GM18870 (cell line): ENCODE measurements around the gene FOXP2.
"Not testable (repeated sequence)": the region's sequence is repeated elsewhere in the genome, so short reads cannot be mapped to it uniquely, and the experiment has no call there.

Source experiments
- ATAC-seq: cut with Tn5 transposase; IDR thresholded peaks from one replicate; pipeline ENCODE4 v1.9.1; 2021; ENCODE audit warnings: moderate library complexity; ENCODE audit not compliant: unreplicated experiment

FOXP2 gene

DNA sequence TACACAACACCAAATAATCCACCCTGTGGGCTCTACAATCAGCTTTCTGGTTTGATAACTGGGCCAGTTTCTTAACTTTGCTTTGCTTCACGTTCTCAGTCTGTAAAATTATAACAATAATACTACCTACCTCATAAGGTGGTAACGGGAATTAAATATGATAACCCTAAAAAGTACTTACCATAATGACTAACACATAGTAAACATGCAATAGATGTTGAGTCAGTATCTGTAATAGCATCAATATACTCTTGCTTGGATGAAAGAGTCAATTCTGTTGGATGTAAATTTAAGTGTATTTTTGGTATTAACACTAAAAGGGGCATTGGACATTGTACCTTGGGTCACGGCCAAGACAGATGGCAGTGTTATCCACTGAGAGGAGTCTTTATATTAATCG, 160.5 kb downstream of the FOXP2 start:
- no peak for ATAC-seq

GRCh38 chr7:114580963-114581362, 166.3 kb downstream of the FOXP2 start:
- ATAC-seq, result not testable (repeated sequence)

GRCh38 chr7:114588506-114588905, 173.9 kb downstream of the FOXP2 start:
- no peak for ATAC-seq

- ATAC-seq, result no peak
These were observed 174.8 kb downstream of the FOXP2 start for GRCh38 chr7:114589436-114589835.

DNA sequence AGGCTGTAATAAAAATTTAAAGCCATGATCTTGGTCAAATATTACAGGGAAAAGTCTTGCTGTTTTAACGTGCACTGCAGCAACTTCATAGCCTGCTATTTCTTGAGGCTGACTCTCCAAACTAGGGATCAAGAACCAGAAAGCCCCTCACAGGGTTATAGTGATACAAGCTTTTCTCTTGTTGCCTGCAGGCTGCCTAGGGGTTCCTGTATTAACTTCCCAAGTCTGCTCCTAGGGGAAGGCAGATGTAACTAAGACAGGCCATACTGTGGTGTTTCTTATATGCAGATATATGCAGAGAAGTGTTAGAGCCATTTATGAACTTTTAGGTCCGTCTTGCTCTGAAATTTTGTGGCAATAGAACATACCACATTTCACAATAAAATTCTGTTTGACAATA, 175.7 kb downstream of the FOXP2 start:
- ATAC-seq, result no peak

GRCh38 chr7:114598946-114599345, 184.3 kb downstream of the FOXP2 start:
- no peak for ATAC-seq

- no peak for ATAC-seq
These were observed 191.5 kb downstream of the FOXP2 start for GRCh38 chr7:114606100-114606499.

- ATAC-seq, result not testable (repeated sequence)
These were observed 194.2 kb downstream of the FOXP2 start for GRCh38 chr7:114608822-114609221.

GRCh38 chr7:114620208-114620607, 205.6 kb downstream of the FOXP2 start:
- ATAC-seq, result no peak

DNA sequence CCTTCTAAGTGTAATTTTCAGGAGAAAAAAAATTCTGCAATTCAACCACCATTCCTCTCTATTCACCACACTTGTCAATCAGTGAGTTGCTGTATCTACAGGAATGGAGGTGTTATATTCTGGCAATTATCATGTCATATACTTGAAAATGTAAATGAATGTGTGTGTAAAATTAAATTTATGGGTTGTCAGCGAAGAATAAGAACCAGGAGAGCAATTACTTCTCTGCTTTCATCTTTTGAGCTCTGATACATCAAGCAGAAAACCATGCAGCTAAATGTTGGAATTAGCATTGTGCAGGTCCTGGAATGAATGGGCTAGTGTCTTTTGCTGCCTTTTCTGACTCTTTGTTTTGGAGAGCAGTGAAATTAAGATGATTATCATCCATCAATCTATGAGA, 207.6 kb downstream of the FOXP2 start:
- no peak for ATAC-seq

GRCh38 chr7:114623146-114623545, 208.5 kb downstream of the FOXP2 start:
- ATAC-seq, result no peak

DNA sequence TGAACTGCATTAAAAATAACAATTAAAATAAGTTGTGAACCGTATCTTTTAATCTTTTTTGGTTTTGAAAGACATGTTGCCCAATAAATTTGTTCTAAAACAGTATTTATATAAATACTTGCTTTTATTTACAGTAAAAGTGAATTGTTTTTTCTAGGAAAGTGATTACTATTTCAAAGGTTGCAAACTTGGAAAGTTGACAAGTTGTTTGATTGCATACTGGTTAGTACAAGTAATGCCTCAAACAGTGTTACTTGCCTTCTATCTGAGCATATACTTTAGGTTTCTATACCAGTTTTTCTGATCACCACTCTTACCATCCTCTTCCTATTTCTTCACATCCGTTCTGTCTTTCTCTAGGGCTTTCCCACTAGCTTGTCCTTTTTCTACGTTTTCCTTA, 212.6 kb downstream of the FOXP2 start:
- no peak for ATAC-seq

- ATAC-seq, result no peak
These were observed 213.7 kb downstream of the FOXP2 start for GRCh38 chr7:114628362-114628761.

- no peak for ATAC-seq
These were observed 215.1 kb downstream of the FOXP2 start for GRCh38 chr7:114629762-114630161.

- ATAC-seq, result no peak
These were observed 215.8 kb downstream of the FOXP2 start for GRCh38 chr7:114630201-114630990.

DNA sequence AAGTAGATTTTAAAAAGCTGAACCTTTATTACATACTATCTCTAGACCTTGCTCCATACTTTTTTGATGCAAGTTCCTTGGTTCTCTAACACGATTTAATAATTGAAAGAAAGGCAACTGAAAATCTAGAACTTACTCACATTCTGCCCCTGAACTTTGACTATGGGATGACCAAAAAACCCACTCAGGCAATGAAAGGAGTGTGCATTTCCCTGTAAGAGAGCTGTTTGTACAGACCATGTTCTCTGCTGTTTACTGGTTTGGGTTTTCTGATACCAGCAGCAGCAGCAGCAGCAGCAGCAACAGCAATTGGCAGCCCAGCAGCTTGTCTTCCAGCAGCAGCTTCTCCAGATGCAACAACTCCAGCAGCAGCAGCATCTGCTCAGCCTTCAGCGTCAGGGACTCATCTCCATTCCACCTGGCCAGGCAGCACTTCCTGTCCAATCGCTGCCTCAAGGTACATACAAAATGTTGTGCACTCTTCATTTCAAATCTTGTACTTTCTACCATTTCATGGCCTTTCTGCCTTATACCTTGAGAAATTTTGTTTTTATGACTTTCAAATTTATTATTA, 216.7 kb downstream of the FOXP2 start:
- no peak for ATAC-seq

GRCh38 chr7:114639451-114639850, 224.8 kb downstream of the FOXP2 start:
- ATAC-seq, result no peak

DNA sequence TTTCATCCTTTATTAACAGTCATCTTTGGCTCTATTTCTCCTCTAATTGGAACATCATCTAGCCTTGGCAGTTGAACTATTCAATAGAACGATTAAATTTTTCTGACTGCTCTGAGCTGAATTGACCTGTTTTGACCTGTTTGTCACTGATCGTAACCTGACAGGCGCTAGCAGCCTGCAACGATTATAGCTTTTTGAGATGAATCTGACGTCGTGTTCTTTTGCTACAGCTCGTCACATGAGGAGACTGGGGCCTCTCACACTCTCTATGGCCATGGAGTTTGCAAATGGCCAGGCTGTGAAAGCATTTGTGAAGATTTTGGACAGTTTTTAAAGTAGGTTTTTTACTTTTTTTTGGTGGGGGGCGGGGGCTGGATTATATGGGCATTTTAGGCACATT, 229.8 kb downstream of the FOXP2 start:
- no peak for ATAC-seq

GRCh38 chr7:114645451-114645850, 230.8 kb downstream of the FOXP2 start:
- no peak for ATAC-seq

DNA sequence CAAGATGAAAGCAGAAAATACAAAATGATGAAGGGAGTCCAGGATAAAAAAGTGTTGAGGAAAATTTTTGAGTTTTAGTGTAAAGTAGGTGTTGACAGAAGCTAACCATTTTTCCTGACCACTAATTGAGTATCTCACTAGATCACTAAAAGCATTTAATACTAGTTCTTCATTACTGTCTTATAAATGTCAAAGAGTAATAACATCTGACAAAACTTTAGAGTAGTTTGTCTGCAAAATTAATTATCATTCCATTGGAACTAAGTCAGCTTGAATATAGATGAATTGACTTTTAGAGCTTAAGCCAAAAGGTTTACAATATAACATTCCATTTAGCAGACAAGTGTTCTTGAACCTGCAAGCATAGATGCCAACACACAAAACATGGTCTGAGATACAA, 232.9 kb downstream of the FOXP2 start:
- ATAC-seq, result no peak

- no peak for ATAC-seq
These were observed 233.5 kb downstream of the FOXP2 start for GRCh38 chr7:114648117-114648516.

- ATAC-seq, result no peak
These were observed 234.1 kb downstream of the FOXP2 start for GRCh38 chr7:114648680-114649079.

- ATAC-seq, result no peak
These were observed 235.1 kb downstream of the FOXP2 start for GRCh38 chr7:114649689-114650088.
